Keratinocyte (primary cell): ENCODE measurements around the gene SLC12A1. TPM values are rescaled to one million over a fixed set of nuclear protein-coding genes. Genes with fewer than 3 reads are reported as not detected.

Experiments
- DNase-seq: peaks from one replicate; pipeline ENCODE4 v3.0.0-alpha.2; 2011; ENCODE audit warnings: low read depth, missing footprints, low spot score
- FAIRE-seq: peaks from 2 replicates; lab custom pipeline; 2011; peaks lifted over from hg19 to GRCh38; lab: Jason Lieb, UNC
- H2AFZ ChIP-seq: 2 replicates; pipeline ENCODE4 v1.6.0; 2012; ENCODE audit warnings: low read length, control low read depth, inconsistent platforms; ENCODE audit not compliant: control insufficient read depth
- H3K27ac ChIP-seq: 2 replicates; pipeline ENCODE4 v1.5.1; 2011; ENCODE audit warnings: low read length; ENCODE audit not compliant: control insufficient read depth, insufficient read depth
- H3K27me3 ChIP-seq: 3 replicates; pipeline ENCODE4 v1.6.0; 2011; ENCODE audit warnings: low read length; ENCODE audit not compliant: control insufficient read depth, insufficient read depth; ENCODE audit errors: extremely low read depth
- H3K36me3 ChIP-seq, 2 experiments: 2 replicates in 1 of 2; 3 replicates in 1 of 2; pipeline ENCODE4 v1.5.1; 2011; ENCODE audit warnings: low read length in 2 of 2, mild to moderate bottlenecking in 1 of 2; ENCODE audit not compliant: control insufficient read depth in 2 of 2, insufficient read depth in 2 of 2; ENCODE audit errors: extremely low read depth in 1 of 2
- H3K4me1 ChIP-seq: 3 replicates; pipeline ENCODE4 v1.5.1; 2011; ENCODE audit warnings: low read length; ENCODE audit not compliant: control insufficient read depth, insufficient read depth; ENCODE audit errors: extremely low read depth
- H3K4me2 ChIP-seq: 3 replicates; pipeline ENCODE4 v1.6.0; 2011; ENCODE audit warnings: low read depth, low read length; ENCODE audit not compliant: control insufficient read depth, insufficient read depth; ENCODE audit errors: extremely low read depth
- H3K4me3 ChIP-seq, 3 experiments: fragments of 200-600 bp in 1 of 3; sonication (generic) in 1 of 3; 2 replicates in 2 of 3; 3 replicates in 1 of 3; pipeline ENCODE4 v1.5.1; 2011 to 2016; ENCODE audit warnings: low read length in 3 of 3, mild to moderate bottlenecking in 3 of 3, control low read depth in 2 of 3, inconsistent platforms in 1 of 3, low read depth in 1 of 3, mixed read lengths in 1 of 3, mixed run types in 1 of 3, moderate library complexity in 1 of 3; ENCODE audit not compliant: control insufficient read depth in 2 of 3, insufficient read depth in 2 of 3; ENCODE audit errors: extremely low read depth in 1 of 3
- H3K79me2 ChIP-seq: 2 replicates; pipeline ENCODE4 v1.6.0; 2012; ENCODE audit warnings: low read length; ENCODE audit not compliant: control insufficient read depth, insufficient read depth
- H3K9ac ChIP-seq: 3 replicates; pipeline ENCODE4 v1.6.0; 2011; ENCODE audit warnings: low read length; ENCODE audit not compliant: control insufficient read depth, insufficient read depth; ENCODE audit errors: extremely low read depth
- H3K9me1 ChIP-seq: 3 replicates; pipeline ENCODE4 v1.6.0; 2011; ENCODE audit warnings: low read length; ENCODE audit not compliant: control insufficient read depth, insufficient read depth; ENCODE audit errors: extremely low read depth
- H3K9me3 ChIP-seq: 2 replicates; pipeline ENCODE4 v1.5.1; 2012; ENCODE audit warnings: low read depth, low read length; ENCODE audit not compliant: control insufficient read depth
- H4K20me1 ChIP-seq: 3 replicates; pipeline ENCODE4 v1.6.0; 2011; ENCODE audit warnings: low read length; ENCODE audit not compliant: control insufficient read depth, insufficient read depth; ENCODE audit errors: extremely low read depth
- CTCF ChIP-seq, 3 experiments: IDR thresholded peaks in 1 of 3; conservative IDR thresholded peaks in 1 of 3; optimal IDR thresholded peaks in 1 of 3; 2 replicates in 2 of 3; 3 replicates in 1 of 3; pipeline versions ENCODE3 to v1.5.1; 2011; ENCODE audit warnings: low read length in 3 of 3, mild to moderate bottlenecking in 3 of 3, moderate library complexity in 2 of 3, control low read depth in 1 of 3, inconsistent platforms in 1 of 3; ENCODE audit not compliant: insufficient read depth in 2 of 3; ENCODE audit errors: extremely low read depth in 1 of 3
- EZH2 ChIP-seq: IDR thresholded peaks from one replicate; pipeline ENCODE4 v1.6.1; 2012; ENCODE audit warnings: inconsistent platforms, mild to moderate bottlenecking, low read length, moderate library complexity
- dilution Hi-C: fragments of 300-500 bp; cut with MboI; formaldehyde crosslinking; loops from one replicate; pipeline ENCODE4 v1.7.0; 2020; ENCODE audit warnings: low sequenced_read_pairs; ENCODE audit not compliant: extremely low pct_ligation_motif_present
- polyA plus RNA-seq, 5 experiments: library from polyadenylated mRNA; depleted of rRNA in 3 of 5; stranded (reverse) in 3 of 5; stranded (forward) in 1 of 5; unstranded in 1 of 5; fragments of >200 nt; gene quantifications; 1 replicate in 1 of 5; 2 replicates in 3 of 5; 3 replicates in 1 of 5; pipeline versions ENCODE4 v1.2.1 to v1.2.3, GENCODE V29; 2011 to 2012; ENCODE audit warnings: missing spikeins in 2 of 5, low read depth in 1 of 5, low replicate concordance in 1 of 5

Gene SLC12A1
- polyA plus RNA-seq, 1 donor (not counting 4 experiments of a cell fraction or from before 2014, with no cell fraction given): not detected

DNA sequence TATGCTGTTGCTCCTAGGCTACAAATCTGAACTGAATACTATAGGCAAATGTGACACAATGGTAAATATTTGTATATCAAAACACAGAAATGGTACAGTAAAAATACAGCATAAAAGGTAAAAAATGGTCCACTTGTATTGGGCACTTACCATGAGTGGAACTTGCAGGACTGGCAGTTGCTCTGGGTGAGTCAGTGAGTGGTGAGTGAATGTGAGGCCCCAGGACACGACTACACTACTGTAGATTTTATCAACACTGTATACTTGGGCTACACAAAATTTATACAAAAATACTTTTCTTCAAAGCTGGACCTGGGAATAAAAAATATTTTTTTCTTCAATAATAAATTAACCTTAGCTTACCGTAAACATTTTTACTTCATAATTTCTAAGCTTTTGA lies 83.5 kb downstream of the SLC12A1 start:
- TF ChIP-seq CTCF (optimal IDR thresholded peaks at IDR 0.05 in 1 of 3, IDR thresholded peaks at IDR 0.05 in 1 of 3, conservative IDR thresholded peaks at IDR 0.05 in 1 of 3; ENCODE audit: extremely low read depth in 1 of 3, insufficient read depth in 2 of 3, low read length in 3 of 3): no peak
- TF ChIP-seq EZH2: no peak
- Histone ChIP-seq H3K27me3 (no peaks in the 10 kb centered on the region), H3K4me1 (no peaks in the 10 kb centered on the region), H3K9ac (no peak overlapping the region), H3K27ac (no peak overlapping the region), H3K36me3 (no peaks in the 10 kb centered on the region), H3K4me3 (no peak overlapping the region), H3K9me1 (no peaks in the 10 kb centered on the region), H3K79me2 (no peaks in the 10 kb centered on the region), H2AFZ (no peak overlapping the region), H3K4me2 (no peak overlapping the region), H4K20me1 (no peaks in the 10 kb centered on the region), H3K9me3 (no peaks in the 10 kb centered on the region)
- FAIRE-seq (no peak), DNase-seq (no peak)
- dilution Hi-C loops: no loop called here

- Histone ChIP-seq H3K9me3 (no peaks in the 10 kb centered on the region), H3K79me2 (no peaks in the 10 kb centered on the region), H3K27me3 (no peaks in the 10 kb centered on the region), H3K9me1 (no peaks in the 10 kb centered on the region), H4K20me1 (no peaks in the 10 kb centered on the region), H3K27ac (no peak overlapping the region), H3K36me3 (no peaks in the 10 kb centered on the region), H3K9ac (no peak overlapping the region), H3K4me2 (no peak overlapping the region), H3K4me3 (no peak overlapping the region), H2AFZ (no peak overlapping the region), H3K4me1 (no peaks in the 10 kb centered on the region)
- dilution Hi-C loops: no loop called here
- FAIRE-seq (no peak), DNase-seq (no peak)
- TF ChIP-seq CTCF (optimal IDR thresholded peaks at IDR 0.05 in 1 of 3, IDR thresholded peaks at IDR 0.05 in 1 of 3, conservative IDR thresholded peaks at IDR 0.05 in 1 of 3; ENCODE audit: extremely low read depth in 1 of 3, insufficient read depth in 2 of 3, low read length in 3 of 3): no peak
- no peak for TF ChIP-seq EZH2
Measured at GRCh38 chr15:48292458-48292857, 86.4 kb downstream of the SLC12A1 start.
